ENCODE data around the gene METTL23.

METTL23 gene, protein sequence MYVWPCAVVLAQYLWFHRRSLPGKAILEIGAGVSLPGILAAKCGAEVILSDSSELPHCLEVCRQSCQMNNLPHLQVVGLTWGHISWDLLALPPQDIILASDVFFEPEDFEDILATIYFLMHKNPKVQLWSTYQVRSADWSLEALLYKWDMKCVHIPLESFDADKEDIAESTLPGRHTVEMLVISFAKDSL

DNA sequence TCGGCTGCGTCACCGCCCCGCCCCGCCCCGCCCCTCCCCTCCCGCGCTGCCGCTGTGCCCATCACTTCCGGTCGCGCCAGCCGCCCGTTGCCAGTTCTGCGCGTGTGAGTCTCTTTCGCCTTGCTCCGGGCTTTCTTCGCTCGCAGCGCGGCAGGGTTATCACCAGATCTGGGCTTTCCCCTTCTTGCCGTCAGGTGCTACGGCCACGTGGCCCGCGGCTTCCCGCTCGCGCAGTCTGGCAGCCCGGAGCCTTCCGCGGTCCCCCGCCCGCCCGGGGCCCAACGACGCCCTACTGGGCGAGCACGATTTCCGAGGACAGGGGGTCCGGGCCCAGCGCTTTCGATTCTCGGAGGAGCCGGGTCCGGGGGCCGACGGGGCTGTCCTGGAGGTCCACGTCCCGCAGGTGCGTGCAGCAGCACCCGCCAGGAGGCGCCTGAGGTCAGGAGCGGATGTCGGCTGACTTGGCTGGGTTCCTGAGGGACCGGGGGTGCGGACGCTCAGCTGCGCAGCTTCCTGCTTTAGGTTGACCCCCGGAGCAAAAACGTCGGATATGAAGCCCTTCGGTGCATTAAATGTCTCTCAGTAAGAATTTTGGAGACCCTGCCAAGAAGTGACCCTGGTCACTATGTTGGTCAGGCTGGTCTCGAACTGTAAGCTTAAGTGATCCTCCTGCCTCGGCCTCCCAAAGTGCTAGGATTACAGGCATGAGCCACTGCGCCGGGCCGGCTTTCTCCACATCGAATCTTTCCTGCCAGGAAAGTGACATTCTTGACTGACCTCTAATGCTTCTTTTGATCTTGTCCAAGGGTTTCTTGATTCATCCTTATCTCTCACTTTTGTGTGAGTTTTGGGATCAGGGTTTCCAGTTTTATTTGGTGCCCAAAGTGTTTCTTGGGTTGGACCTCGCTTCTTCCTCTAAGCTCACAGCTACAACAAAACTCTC lies at the start of gene METTL23:
TSS of gene METTL23 (plus strand) at position 64 of the 943 bp plus-strand sequence. CDS start 2,872 bp downstream, outside the sequence.
- no peak for FAIRE-seq

DNA sequence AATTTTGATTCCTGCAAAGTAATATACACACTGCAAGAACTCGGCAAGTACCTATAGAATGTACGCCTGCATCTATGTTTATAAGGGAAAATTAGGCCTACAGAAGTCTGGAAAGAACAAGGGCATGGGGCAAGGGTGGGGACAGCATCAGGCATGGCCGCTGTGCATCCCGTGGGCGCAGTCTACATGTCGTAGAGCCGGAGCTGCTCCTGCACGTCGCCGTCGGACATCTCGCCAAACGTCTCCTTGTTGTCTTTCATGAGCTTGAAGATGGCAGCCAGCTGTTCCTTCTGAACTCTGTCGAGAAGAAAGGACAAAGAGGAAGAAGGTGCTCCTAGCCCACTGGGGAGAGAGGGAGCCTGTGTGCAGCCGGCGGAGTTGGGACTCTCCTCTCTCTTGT lies 49.2 kb upstream of the METTL23 start:
- no peak for FAIRE-seq

DNA sequence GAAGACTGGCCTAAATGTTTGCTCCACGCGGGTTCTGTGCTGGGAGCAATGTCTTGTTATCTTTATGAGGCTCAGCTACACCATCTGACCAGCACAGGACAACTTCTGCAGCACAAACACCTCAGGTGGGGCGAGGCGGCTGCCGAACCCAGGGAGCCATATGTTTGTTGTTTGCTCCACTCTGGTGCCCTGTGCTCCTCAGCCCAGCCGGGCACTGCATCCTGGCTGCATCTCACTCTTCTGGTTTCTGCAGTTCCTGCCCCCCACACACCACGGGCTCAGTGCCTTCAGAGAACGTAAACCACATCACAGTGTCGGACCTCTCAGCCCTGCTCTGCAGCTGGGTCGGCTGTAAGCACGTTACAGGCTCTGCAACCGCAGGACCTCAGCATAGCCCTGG lies 48.3 kb upstream of the METTL23 start:
- FAIRE-seq: no peak

DNA sequence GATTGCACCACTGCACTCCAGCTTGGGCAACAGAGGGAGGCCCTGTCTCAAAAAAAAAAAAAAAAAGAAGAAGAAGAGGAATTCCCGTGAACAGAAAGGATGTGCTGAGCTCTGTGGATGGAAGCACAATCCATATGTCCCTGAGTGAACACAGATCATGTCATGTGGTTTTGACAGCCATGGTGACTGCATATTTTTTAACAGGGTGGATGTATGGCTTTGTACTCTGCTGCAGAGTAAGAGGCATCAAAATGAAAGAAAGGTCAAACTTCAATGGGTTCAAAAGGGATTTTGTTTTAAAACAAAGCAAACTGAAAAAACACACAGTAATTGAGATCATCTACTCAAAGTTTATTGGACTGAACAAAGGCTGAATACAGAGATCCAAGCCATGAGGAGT lies 47.4 kb upstream of the METTL23 start:
- no peak for FAIRE-seq

DNA sequence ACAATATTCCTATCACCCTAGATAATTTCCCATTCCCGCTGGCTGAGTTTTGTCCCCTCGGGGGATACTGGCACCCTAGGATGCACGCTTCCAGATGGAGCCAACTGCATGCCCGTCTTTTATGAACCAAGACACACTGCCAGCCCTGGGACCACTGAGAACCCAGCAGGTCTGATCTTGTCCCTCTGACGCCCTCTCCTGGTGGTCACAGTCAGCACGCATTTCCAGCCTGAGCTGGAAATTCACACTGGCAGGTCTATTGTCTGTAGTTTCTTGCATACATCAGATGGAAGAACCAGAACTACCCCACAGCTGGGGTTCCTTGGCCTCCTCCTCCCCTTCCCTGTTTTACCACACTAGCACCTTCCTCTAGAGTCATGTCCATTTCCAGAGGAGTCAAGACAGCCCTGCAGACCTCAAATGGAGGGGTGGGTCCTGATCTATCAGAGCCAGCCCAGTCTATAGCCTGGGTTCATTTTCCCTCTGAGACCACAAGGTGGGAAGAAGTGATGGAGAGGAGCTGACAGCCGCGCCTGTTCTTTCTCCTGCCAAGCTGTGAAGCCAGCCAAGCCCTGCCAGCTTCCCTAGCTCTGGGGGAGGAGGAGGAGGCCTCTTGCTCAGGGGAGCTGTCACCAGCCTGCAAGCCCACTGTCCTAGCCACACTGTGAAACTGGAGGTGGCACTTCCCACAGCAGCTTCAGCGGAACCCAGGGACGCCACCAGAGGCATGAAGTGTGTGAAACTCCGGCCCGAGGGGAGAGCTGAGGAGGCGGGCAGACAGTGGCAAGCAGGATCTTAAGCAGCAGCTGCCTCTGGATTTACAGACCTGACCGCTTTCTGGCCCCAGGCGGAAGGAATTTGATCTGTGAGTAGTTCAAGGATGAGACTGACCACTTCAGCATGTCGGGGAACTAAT lies 45.2 kb upstream of the METTL23 start:
- no peak for FAIRE-seq

DNA sequence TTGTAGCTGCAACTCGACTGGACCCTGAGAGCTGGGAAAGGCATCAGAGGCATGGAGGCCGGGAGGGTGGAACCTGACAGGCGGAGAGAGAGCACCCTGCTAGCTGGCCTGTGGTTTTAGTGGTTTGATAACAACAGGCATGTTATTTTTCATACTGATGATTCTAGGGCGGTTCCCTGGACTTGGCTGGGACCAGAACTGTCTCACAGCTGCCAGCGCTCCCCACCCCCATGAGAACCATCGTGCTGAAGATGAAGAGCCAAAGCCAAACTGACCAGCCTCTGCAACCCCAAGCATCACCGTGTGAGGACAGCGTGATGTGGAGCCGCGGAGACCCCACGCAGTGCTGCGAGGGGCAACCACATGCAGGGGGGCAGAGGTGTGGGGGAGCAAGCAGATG lies 44.3 kb upstream of the METTL23 start:
- FAIRE-seq: no peak

DNA sequence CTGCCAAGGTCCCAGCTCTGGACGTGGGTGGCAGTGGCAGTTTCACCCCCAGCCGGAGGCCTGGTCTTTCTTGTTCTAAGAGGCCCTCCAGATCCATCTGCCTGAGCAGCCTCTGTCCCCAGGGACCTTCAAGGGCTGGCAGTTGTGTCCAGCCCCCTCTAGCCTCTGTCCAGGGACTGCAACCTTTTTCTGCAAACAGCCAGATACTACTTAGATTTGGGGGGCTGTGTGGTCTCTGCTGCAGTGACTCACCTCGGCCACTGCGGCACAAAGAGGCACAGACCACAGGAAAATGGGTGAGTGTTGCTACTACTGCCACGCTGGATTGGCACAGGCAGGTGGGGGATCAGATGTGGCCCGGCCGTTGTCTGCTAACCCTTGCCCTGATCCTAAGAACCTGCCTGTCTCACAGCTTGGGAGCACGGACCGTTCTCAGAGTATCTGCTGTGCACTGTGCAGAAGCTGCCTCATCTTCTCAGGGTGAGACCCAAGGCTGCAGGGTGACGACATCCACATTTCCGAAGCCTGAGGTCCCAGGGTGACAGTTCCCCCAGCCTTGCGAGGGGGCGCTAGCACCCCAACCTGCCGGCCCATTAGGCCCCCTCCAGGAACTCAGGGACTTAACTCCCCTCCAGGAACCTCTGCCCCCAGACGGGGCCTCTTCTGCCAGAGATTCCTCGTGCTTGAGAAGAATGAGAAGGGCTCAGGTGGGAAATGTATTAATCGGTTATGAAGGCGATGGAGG lies 43.5 kb upstream of the METTL23 start:
- no peak for FAIRE-seq

DNA sequence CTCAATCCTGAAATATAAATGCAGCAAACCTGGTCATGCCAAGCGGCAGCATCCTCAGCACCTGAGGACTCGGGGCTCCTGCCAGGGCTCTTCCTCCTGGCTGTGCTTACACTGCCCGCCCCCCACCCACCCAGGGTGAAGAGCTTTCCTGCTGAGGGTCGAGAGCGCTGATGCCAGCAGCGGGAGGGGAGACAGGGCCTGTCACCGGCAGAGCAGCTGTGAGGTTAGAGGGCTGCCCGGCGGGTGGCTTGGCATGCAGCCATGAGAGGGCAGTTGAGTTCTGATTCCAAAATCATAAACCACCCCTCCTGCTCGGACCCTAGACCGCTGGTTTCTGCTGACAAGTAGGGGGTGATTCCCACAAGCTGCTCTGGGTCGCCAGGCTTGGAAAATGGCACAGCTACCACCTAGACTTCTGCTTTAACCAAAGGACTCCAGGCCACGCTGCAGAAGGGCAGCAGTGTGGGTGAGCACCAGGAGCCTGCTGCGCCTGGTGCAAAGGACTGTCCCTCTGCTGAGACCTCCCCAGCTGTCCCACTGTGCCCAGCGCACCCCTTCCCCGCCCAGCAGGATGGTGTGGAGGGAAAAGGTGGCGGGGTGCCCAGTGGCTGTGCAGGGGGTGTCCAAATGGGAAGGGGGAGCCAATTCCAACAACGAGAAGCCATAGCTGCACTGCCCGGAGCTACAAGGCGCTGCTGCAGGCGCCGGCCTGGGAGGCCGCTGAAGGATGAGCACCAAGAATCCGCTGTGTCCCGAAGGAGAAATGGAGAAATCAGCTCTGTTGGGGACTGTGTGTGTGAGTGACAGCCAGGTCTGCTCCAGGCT lies 42.5 kb upstream of the METTL23 start:
- no peak for FAIRE-seq

DNA sequence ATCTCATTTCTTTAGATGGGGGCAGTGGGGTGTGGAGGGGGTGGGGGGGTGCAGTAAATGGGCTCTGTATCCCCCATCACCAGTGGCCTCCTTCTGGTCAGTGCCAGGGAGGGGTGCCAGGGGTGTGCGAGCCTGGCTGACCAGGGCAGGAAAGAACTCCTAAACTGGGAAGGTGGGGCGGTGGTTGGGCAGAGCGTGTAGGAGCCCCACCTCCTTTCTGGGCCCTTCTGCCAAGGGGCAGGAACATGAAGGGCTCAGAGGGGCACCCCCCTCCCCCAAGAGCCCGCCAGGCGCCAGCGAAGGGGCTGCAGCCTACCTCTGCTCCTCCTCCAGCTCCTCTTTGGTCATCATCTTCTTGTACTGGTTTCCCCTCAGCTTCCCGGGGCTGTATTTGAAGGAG lies 41.9 kb upstream of the METTL23 start:
- FAIRE-seq: no peak

DNA sequence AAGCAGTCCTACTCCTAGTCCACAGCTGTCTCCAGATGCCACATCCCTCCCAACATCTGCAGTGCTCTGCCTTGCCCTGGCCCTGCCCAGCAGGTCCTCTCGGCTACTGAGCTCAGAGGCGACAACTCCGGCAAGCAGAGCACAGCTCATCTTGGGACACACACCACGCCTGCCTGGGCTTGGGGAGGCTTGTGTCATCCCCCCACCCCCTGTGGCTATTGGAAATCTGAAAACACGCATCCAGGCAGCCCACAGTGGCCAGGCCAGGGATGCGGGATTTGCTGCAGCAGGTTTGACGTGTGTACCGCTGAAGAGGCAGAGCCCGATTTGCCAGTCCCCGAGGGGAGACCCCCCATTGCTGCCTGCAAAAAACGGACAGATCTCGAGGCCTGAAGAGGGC lies 41.3 kb upstream of the METTL23 start:
- FAIRE-seq: no peak

DNA sequence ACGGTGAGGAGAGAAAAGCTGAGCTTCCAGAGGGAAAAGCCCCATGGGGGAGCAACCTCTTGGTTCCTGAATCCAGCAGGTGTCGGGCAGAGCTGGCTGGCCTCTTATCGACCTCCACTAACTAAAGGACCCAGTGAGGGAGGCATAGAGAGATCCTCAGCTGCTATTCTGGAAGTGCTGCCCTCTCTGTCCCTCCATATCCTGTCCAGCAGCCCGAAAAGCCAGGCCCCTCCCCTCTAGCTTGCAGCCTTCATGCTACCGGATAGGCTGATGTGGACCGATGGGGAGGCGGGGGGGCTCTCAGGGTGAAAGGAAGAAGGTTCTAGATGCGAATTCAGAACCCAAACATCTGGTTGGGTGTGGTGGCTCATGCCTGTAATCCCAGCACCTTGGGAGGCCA lies 40.8 kb upstream of the METTL23 start:
- no peak for FAIRE-seq

DNA sequence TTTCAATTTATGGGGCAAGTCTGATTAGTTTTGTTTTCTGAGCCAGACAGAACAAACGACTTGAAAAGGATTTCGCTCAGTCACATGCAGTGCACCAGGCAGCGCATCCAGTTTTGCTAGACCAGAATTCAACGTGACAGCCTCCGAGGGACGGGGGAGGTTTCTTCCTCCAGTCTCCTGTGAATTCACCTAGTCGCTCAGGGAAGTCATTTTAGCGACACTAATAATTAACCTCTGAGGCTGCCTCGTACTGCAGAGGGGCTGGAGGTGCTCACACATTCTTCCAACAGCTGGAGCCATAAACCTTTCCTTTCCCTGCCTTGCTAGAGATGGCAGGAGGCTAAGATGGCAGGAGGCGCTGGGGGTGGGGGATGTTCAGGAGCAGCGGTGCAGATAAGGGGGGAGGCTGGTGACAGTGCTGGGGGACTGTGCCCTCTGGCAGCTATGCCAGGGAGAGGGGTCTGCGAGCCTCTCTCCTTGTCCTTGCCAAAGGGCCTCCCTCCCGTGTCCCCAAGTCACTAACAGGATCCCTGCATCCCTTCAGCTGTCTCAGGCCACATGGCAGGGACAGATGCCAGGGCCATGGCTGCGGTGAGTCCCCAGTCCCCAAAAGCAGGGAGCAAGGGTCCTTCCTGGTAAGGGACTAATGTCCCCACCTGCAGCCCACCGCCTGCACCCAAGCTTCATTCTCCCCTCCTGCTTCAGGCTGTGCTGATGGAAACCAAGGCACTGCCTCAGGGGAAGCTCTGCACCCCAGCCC lies 39.9 kb upstream of the METTL23 start:
- no peak for FAIRE-seq

DNA sequence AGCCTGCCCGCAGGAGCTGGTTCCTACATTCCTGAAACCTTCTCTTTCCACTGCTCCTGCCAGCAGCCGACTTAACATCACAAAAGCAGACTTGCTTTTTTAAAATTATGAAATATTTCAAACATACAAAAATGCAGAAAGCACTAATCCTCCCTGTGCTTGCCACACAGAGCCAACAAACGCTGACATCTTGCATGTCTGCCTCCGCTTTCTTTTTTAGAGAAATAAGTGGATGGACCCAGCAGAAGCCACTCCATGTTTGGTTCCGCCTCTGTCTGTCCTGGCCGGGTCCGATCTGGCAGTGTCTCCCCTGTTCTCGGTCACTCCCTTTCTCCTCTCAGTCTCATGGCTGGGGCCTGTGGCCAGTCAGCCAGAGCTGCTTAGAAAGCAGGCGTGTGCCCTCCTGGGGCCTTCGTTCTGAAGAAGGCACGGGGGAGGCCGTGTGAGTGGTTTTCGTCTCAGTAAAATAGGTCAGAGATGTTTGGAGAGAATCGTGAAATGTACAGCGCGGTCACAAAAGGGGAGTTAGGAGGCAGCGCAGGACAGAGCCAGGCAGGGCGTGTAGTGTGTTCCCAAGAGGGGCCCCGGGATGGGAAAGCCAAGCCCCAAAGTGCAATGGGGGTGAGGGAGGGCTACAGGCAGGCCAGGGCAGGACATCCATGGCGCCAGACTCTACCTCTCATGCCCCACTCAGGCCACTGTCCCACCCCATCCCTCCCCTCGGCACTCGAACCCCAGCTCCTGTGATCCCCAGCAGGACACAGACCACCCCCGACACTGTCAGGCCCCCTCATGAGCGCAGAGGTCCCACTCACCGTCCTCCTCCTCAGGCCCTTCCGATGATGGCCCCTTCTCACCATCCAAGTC lies 39.1 kb upstream of the METTL23 start:
- no peak for FAIRE-seq

DNA sequence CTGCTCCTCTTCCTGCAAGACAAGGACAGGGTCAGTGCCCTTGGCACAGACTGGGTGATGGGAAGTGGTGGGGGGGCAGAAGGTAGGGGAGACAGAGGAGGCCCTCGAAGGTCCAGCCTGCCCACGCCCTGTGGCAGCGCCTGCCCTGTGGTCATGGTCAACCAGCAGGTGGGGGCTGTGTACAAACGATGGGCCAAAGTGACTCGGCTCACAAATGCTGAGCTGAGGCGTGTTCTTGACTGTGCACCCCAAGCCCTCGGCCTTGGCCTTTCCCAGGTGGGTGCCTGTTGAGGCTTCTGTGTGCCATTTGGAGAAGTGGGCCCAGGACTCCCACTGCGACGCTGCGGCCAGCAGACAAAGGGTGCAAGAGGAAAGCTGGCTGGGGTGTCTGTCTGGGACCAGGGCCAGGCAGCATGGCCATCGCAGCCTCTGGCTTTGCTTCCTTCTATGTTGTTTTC lies 38.4 kb upstream of the METTL23 start:
- FAIRE-seq: no peak

DNA sequence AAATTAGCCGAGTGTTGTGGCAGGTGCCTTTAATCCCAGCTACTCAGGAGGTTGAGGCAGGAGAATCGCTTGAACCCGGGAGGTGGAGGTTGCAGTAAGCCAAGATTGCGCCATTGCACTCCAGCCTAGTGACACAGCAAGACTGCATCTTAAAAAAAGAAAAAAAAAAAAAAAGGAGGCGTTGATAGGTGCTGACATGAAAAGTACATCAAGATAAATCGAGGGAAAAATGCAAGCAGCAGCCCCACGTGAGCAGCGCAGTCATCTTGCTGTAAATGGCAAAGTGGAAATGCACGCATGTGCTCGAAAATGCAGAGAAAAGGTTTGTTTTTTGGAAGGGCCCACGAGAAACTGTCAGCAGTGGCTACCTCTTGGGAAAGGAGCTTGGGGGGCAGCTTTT lies 36.8 kb upstream of the METTL23 start:
- FAIRE-seq: no peak

DNA sequence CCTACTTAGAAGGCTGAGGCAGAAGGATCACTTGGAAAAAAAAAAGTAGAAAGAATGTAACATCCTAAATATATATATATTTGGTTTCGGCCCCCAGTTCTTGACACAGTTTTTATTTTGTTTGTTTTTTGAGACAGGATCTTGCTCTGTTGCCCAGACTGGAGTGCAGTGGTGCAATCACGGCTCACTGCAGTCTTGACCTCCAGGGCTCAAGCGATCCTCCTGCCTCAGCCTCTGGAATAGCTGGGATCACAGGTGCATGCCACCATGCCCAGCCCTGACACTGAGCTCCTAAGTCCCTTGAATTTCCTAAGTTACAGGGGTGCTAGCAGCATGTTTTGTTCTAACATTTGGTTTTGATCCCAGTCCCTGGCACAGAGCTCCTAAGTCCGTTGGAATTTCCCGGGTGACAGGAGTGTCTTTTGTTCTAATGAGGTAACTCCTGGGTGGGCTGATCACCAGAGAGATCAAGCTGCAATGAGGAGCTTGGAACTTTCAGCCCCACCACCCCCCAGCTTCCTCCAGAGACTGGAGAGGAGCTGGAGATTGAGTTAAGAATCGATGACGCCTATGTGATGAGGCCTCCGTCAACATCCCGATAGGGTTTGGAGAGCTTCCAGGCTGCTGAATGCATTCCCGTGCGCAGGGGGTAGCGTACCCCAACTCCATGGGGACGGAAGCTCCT lies 35.9 kb upstream of the METTL23 start:
- FAIRE-seq: no peak

DNA sequence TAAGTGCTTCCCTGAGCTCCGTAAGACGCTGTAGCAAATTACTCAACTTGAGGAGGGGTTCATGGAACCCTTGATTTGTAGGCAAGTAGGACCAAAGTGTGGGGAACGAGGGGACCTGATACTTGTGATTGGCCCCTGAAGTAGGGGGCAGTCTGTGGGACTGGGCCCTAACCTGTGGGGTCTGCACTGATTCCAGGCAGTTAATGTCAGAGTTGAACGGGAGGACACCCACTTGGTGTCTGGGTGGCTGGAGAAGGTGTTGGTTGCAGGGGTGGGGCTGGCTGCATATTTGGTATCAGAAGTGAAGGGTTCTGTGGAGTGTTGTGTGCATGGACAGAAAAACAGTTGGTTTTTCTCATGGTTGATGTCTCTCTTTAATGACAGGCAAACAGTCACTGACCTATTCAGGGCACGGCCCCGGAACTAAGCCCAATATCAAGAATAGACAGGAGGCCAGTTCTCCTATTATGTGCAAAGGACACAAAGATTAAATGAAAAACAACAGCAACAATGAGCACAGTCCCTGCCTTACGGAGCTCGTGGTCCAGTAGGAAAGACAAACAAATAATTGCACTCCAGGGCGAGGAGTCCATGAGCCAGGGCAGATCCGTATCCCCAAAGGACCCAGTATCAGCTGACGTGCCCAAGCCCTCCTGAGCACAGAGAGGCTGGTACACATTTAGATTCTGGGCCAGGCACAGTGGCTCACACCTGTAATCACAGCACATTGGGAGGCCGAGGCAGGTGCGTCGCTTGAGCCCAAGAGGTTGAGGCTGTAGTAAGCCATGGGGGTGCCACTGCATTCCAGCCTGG lies 35.1 kb upstream of the METTL23 start:
- no peak for FAIRE-seq

Data from A204.1 (cell line).